Gastroesophageal sphincter (tissue), 3 donors: Measurements from ENCODE around the gene BBS1.
"Not testable (repeated sequence)": the region's sequence is repeated elsewhere in the genome, so short reads cannot be mapped to it uniquely, and the experiment has no call there.

Experiments used
- EP300 ChIP-seq: sonication (generic); formaldehyde crosslinking; IDR thresholded peaks from one replicate; pipeline ENCODE4 v1.6.1; 2017; ENCODE audit warnings: antibody characterized with exemption, mild to moderate bottlenecking
- TF ChIP-seq, protein P1 (sequence below), 4 experiments: fragments of 200-600 bp in 2 of 4; fragments of 450-650 bp in 2 of 4; sonication (generic) in 1 of 4; IDR thresholded peaks; one replicate each; pipeline ENCODE4 v1.5.1; 2017 to 2019; ENCODE audit warnings: antibody characterized with exemption in 4 of 4, mild to moderate bottlenecking in 2 of 4, moderate library complexity in 2 of 4

DNA sequence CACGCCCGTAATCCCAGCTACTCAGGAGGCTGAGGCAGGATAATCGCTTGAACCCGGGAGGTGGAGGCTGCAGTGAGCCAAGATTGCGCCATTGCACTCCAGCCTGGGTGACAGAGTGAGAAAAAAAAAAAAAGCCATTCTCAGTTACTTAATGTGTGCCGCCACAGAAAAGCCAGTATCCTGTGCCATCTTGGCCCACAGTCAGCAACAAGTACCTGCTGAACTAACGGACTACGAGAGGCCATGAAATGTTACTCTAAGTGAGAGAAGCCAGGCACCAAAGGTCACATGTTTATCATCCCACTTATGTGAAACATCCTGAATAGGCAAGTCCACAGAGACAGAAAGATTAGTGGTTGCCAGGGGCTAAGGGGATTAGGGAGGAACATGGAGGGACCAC, 30.2 kb downstream of the BBS1 start:
- TF ChIP-seq, protein P1, sequence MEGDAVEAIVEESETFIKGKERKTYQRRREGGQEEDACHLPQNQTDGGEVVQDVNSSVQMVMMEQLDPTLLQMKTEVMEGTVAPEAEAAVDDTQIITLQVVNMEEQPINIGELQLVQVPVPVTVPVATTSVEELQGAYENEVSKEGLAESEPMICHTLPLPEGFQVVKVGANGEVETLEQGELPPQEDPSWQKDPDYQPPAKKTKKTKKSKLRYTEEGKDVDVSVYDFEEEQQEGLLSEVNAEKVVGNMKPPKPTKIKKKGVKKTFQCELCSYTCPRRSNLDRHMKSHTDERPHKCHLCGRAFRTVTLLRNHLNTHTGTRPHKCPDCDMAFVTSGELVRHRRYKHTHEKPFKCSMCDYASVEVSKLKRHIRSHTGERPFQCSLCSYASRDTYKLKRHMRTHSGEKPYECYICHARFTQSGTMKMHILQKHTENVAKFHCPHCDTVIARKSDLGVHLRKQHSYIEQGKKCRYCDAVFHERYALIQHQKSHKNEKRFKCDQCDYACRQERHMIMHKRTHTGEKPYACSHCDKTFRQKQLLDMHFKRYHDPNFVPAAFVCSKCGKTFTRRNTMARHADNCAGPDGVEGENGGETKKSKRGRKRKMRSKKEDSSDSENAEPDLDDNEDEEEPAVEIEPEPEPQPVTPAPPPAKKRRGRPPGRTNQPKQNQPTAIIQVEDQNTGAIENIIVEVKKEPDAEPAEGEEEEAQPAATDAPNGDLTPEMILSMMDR (IDR thresholded peaks at IDR 0.05): not testable (repeated sequence)
- TF ChIP-seq EP300: not testable (repeated sequence)
